ENCODE measurements around the gene C3orf22. TPM values are rescaled to one million over a fixed set of nuclear protein-coding genes. Genes with fewer than 3 reads are reported as not detected.

Gene C3orf22
- total RNA-seq, 1 donor from 2014 or later, result not detected

- TF ChIP-seq CTCF (conservative IDR thresholded peaks at IDR 0.05), result no peak
- Mint-ChIP-seq H3K4me3 (no peak overlapping the region), H3K36me3 (ENCODE audit: low read depth) (peaks cover 3% of the 10 kb centered on the region), H3K9me3 (peaks cover 6% of the 10 kb centered on the region), H3K4me1 (no peaks in the 10 kb centered on the region), H3K27me3 (ENCODE audit: low read depth) (no peaks in the 10 kb centered on the region), H3K27ac (ENCODE audit: unreplicated experiment) (no peak overlapping the region)
- DNase-seq (ENCODE audit: low read depth, low spot score), result no peak
Measured at GRCh38 chr3:126582311-126582710, 23.6 kb upstream of the C3orf22 start.

GRCh38 chr3:126581569-126581968 is 22.8 kb upstream of the C3orf22 start:
- H3K27ac Mint-ChIP-seq (ENCODE audit: unreplicated experiment), result no peak overlapping the region
- H3K4me3 Mint-ChIP-seq, result no peak overlapping the region
- peaks cover 3% of the 10 kb centered on the region for H3K36me3 Mint-ChIP-seq (ENCODE audit: low read depth)
- no peaks in the 10 kb centered on the region for H3K27me3 Mint-ChIP-seq (ENCODE audit: low read depth)
- no peaks in the 10 kb centered on the region for H3K4me1 Mint-ChIP-seq
- DNase-seq (ENCODE audit: low read depth, low spot score), result no peak
- no peak for TF ChIP-seq CTCF (conservative IDR thresholded peaks at IDR 0.05)
- H3K9me3 Mint-ChIP-seq, result peaks cover 6% of the 10 kb centered on the region

GRCh38 chr3:126580746-126581145 is 22.0 kb upstream of the C3orf22 start:
- Mint-ChIP-seq H3K27ac (ENCODE audit: unreplicated experiment) (no peak overlapping the region), H3K4me1 (no peaks in the 10 kb centered on the region), H3K4me3 (no peak overlapping the region)

GRCh38 chr3:126578702-126579101 is 20.0 kb upstream of the C3orf22 start:
- H3K27me3 Mint-ChIP-seq (ENCODE audit: low read depth), result no peaks in the 10 kb centered on the region
- no peaks in the 10 kb centered on the region for H3K4me1 Mint-ChIP-seq
- DNase-seq (ENCODE audit: low read depth, low spot score), result no peak
- no peaks in the 10 kb centered on the region for H3K36me3 Mint-ChIP-seq (ENCODE audit: low read depth)
- no peak for TF ChIP-seq CTCF (conservative IDR thresholded peaks at IDR 0.05)
- H3K9me3 Mint-ChIP-seq, result peaks cover 2% of the 10 kb centered on the region
- H3K27ac Mint-ChIP-seq (ENCODE audit: unreplicated experiment), result no peak overlapping the region
- H3K4me3 Mint-ChIP-seq, result no peak overlapping the region

More at GRCh38 chr3:126580746-126581145, 22.0 kb upstream of the C3orf22 start:
- H3K27me3 Mint-ChIP-seq (ENCODE audit: low read depth), result no peaks in the 10 kb centered on the region
- H3K9me3 Mint-ChIP-seq, result peaks cover 6% of the 10 kb centered on the region
- H3K36me3 Mint-ChIP-seq (ENCODE audit: low read depth), result peaks cover 3% of the 10 kb centered on the region
- no peak for DNase-seq (ENCODE audit: low read depth, low spot score)
- no peak for TF ChIP-seq CTCF (conservative IDR thresholded peaks at IDR 0.05)

GRCh38 chr3:126577261-126577660 is 18.5 kb upstream of the C3orf22 start:
- Mint-ChIP-seq H3K9me3 (peaks cover 1% of the 10 kb centered on the region), H3K4me1 (no peaks in the 10 kb centered on the region), H3K4me3 (no peak overlapping the region), H3K27ac (ENCODE audit: unreplicated experiment) (no peak overlapping the region), H3K36me3 (ENCODE audit: low read depth) (no peaks in the 10 kb centered on the region), H3K27me3 (ENCODE audit: low read depth) (no peaks in the 10 kb centered on the region)
- DNase-seq (ENCODE audit: low read depth, low spot score), result no peak
- no peak for TF ChIP-seq CTCF (conservative IDR thresholded peaks at IDR 0.05)
